GM21825 (cell line): ENCODE data around the gene HOXB4.
A peak's percentile ranks its signal among the peaks of the same experiment; 100 is the strongest.

Source experiments
- ATAC-seq: cut with Tn5 transposase; IDR thresholded peaks from one replicate; pipeline ENCODE4 v1.9.1; 2021; ENCODE audit warnings: mild to moderate bottlenecking, moderate library complexity; ENCODE audit not compliant: unreplicated experiment

HOXB4 gene

GRCh38 chr17:48590607-48591161 lies 12.5 kb upstream of the HOXB4 start:
- ATAC-seq, result no peak

- ATAC-seq, result no peak
Observed at GRCh38 chr17:48589831-48590606, 11.9 kb upstream of the HOXB4 start, which contains the start of gene HOXB3. HOXB3 (minus strand) TSS chr17:48590241; CDS start chr17:48552474, 37,767 bp downstream.

- ATAC-seq, result no peak
Observed at GRCh38 chr17:48589060-48589830, 11.1 kb upstream of the HOXB4 start.

- ATAC-seq, result no peak
Observed at GRCh38 chr17:48588528-48588927, 10.4 kb upstream of the HOXB4 start.

- ATAC-seq, result no peak
Observed at GRCh38 chr17:48588074-48588415, 9.9 kb upstream of the HOXB4 start.

- ATAC-seq, result no peak
Observed at GRCh38 chr17:48587276-48588073, 9.3 kb upstream of the HOXB4 start.

GRCh38 chr17:48586355-48587258 lies 8.5 kb upstream of the HOXB4 start:
- no peak for ATAC-seq

GRCh38 chr17:48584223-48584741 lies 6.1 kb upstream of the HOXB4 start:
- no peak for ATAC-seq

- no peak for ATAC-seq
Observed at GRCh38 chr17:48583708-48584222, 5.6 kb upstream of the HOXB4 start.

GRCh38 chr17:48582750-48583069 lies 4.6 kb upstream of the HOXB4 start:
- ATAC-seq, result no peak

- ATAC-seq, result no peak
Observed at GRCh38 chr17:48579760-48580554, 1.8 kb upstream of the HOXB4 start.

GRCh38 chr17:48579471-48579759 lies 1.3 kb upstream of the HOXB4 start:
- ATAC-seq, result no peak

- ATAC-seq, result peak; percentile 23
Observed at GRCh38 chr17:48578616-48579470, 693 bp upstream of the HOXB4 start.

GRCh38 chr17:48577330-48577945 lies 712 bp downstream of the HOXB4 start:
- ATAC-seq, result peak; percentile 5

GRCh38 chr17:48576479-48577309 lies 1.5 kb downstream of the HOXB4 start:
- ATAC-seq, result no peak

- ATAC-seq, result no peak
Observed at GRCh38 chr17:48575673-48576478, 2.3 kb downstream of the HOXB4 start.
